Esophagus squamous epithelium (tissue), 4 donors: ENCODE results near the gene SYT2.

Experiments used
- POLR2A ChIP-seq, 4 donors: fragments of 450-650 bp; IDR thresholded peaks; one replicate each; pipeline ENCODE4 v1.6.1; 2017; ENCODE audit warnings: antibody characterized with exemption in 4 of 4, mild to moderate bottlenecking in 4 of 4, moderate library complexity in 3 of 4
- TF ChIP-seq, protein P1 (sequence below), 6 experiments: fragments of 450-650 bp in 4 of 6; fragments of 200-600 bp in 2 of 6; sonication (generic) in 2 of 6; IDR thresholded peaks; one replicate each; pipeline ENCODE4 v1.5.1; 2016 to 2019; ENCODE audit warnings: antibody characterized with exemption in 6 of 6, mild to moderate bottlenecking in 4 of 6, moderate library complexity in 4 of 6

DNA sequence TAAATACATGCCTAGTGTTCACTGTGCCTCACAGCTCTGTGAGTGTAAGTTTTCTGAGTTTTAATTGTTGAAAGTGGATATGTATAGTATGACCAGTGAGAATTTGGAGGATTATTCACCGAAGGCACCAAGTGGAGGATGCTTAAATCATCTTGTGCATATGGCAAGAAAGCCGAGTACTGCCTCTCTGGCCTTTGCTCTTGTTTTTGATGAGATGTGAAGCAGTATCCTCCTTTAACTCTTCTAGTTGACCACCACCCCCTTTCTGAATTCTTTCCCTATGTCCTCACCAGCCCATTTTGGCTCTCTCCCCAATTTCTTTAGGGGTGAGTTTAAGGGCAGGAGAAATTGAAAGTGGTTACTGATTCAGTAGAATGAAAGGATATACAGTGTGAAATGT lies 130.4 kb downstream of the SYT2 start:
- no peak for TF ChIP-seq POLR2A (IDR thresholded peaks at IDR 0.05)
- TF ChIP-seq, protein P1, sequence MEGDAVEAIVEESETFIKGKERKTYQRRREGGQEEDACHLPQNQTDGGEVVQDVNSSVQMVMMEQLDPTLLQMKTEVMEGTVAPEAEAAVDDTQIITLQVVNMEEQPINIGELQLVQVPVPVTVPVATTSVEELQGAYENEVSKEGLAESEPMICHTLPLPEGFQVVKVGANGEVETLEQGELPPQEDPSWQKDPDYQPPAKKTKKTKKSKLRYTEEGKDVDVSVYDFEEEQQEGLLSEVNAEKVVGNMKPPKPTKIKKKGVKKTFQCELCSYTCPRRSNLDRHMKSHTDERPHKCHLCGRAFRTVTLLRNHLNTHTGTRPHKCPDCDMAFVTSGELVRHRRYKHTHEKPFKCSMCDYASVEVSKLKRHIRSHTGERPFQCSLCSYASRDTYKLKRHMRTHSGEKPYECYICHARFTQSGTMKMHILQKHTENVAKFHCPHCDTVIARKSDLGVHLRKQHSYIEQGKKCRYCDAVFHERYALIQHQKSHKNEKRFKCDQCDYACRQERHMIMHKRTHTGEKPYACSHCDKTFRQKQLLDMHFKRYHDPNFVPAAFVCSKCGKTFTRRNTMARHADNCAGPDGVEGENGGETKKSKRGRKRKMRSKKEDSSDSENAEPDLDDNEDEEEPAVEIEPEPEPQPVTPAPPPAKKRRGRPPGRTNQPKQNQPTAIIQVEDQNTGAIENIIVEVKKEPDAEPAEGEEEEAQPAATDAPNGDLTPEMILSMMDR (IDR thresholded peaks at IDR 0.05), result no peak
